Mesothelial cell of epicardium (in vitro differentiated cells): Measurements from ENCODE around the gene DOCK4. TPM values are rescaled to one million over a fixed set of nuclear protein-coding genes. Genes with fewer than 3 reads are reported as not detected.

Experiments
- DNase-seq, 2 experiments: peaks; one replicate each; pipeline ENCODE4 v3.0.0; 2021; ENCODE audit warnings: low spot score in 2 of 2; ENCODE audit not compliant: unreplicated experiment in 2 of 2
- H3K27ac Mint-ChIP-seq: 2 replicates; pipeline ENCODE4 v1.8.0; 2021; ENCODE audit warnings: mixed read lengths
- H3K27me3 Mint-ChIP-seq: 2 replicates; pipeline ENCODE4 v1.8.0; 2021; ENCODE audit warnings: low read depth, mixed read lengths
- H3K36me3 Mint-ChIP-seq: 2 replicates; pipeline ENCODE4 v1.8.0; 2021; ENCODE audit warnings: mixed read lengths
- H3K4me1 Mint-ChIP-seq: 2 replicates; pipeline ENCODE4 v1.8.0; 2021; ENCODE audit warnings: mixed read lengths
- H3K4me3 Mint-ChIP-seq: 2 replicates; pipeline ENCODE4 v1.8.0; 2021; ENCODE audit warnings: mild to moderate bottlenecking, moderate library complexity, mixed read lengths
- H3K9me3 Mint-ChIP-seq: 2 replicates; pipeline ENCODE4 v1.8.0; 2021; ENCODE audit warnings: mixed read lengths
- total RNA-seq: library from RNA; stranded (reverse); gene quantifications from 3 replicates; pipeline ENCODE4 v1.2.1, GENCODE V29; 2021
- TF ChIP-seq, protein P1 (sequence below): fragments of 200-600 bp; sonication (generic); IDR thresholded peaks from one replicate; pipeline ENCODE4 v1.5.0; 2021; ENCODE audit warnings: antibody characterized with exemption; ENCODE audit not compliant: unreplicated experiment

The DOCK4 gene
- total RNA-seq, 1 donor from 2014 or later: 27.7 TPM

DNA sequence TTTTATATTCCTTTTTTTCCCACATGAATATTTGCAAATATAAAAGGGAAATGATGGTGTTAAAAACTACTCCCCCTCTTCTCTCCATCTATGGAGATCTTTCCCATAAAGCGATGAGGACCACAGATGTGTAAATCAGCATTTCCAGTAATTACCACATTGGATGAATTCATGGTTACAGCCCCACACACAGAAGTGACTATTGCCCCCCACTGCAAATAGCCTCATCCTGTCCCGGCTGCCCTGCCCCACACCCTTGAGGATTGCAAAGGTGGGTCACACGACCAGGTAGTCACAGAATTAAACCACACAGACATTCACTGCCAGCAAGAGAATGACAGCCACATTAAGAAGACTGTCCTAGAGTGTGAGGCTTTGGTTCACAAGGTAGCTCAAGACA is 145.1 kb downstream of the DOCK4 start:
- no peak for DNase-seq

DNA sequence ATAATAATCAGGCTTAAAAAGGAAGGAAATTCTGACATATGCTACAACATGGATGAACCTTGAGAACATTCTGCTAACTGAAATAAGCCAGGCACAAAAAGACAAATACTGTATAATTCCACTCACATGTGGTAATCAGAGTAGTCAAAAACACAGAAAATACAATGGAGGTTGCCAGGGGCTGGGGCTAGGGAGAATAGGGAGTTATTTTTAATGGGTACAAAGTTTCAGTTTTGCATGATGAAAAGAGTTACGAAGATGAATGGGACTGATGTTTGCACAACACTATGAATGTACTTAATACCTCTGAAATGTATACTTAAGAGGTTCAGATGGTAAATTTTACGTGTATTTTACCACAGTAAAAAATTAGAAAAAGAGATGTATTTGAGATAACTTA is 145.6 kb downstream of the DOCK4 start:
- Mint-ChIP-seq H3K4me1 (peaks cover 27% of the 10 kb centered on the region), H3K36me3 (no peaks in the 10 kb centered on the region), H3K27ac (no peak overlapping the region), H3K27me3 (no peaks in the 10 kb centered on the region), H3K4me3 (no peak overlapping the region), H3K9me3 (peaks cover 5% of the 10 kb centered on the region)
- TF ChIP-seq, protein P1, sequence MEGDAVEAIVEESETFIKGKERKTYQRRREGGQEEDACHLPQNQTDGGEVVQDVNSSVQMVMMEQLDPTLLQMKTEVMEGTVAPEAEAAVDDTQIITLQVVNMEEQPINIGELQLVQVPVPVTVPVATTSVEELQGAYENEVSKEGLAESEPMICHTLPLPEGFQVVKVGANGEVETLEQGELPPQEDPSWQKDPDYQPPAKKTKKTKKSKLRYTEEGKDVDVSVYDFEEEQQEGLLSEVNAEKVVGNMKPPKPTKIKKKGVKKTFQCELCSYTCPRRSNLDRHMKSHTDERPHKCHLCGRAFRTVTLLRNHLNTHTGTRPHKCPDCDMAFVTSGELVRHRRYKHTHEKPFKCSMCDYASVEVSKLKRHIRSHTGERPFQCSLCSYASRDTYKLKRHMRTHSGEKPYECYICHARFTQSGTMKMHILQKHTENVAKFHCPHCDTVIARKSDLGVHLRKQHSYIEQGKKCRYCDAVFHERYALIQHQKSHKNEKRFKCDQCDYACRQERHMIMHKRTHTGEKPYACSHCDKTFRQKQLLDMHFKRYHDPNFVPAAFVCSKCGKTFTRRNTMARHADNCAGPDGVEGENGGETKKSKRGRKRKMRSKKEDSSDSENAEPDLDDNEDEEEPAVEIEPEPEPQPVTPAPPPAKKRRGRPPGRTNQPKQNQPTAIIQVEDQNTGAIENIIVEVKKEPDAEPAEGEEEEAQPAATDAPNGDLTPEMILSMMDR: no peak
- DNase-seq: no peak

More for the DNA sequence above, 145.1 kb downstream of the DOCK4 start:
- Mint-ChIP-seq H3K4me1 (peaks cover 27% of the 10 kb centered on the region), H3K9me3 (peaks cover 5% of the 10 kb centered on the region), H3K27me3 (no peaks in the 10 kb centered on the region), H3K36me3 (no peaks in the 10 kb centered on the region), H3K4me3 (no peak overlapping the region), H3K27ac (peak overlapping the region; percentile 56)
- TF ChIP-seq, protein P1: no peak

DNA sequence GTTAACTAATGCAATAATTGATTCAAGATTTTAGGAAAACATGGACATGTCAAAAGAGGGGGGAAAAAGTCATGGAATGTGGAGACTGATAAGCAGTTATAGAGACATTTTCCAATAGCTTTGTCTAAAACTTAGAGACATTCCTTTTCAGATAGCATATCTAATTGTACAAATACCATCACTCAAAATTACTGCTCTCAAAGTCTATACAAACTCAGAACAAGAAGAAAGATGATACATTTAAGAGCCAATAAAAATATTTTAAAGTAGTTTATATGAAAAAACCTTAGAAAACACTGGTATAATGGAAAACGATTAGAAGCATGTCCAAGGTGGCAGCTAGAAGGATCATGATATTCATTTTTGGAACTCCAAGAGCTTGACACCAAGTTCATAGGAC is 146.5 kb downstream of the DOCK4 start:
- Mint-ChIP-seq H3K9me3 (peaks cover 5% of the 10 kb centered on the region), H3K4me3 (no peak overlapping the region), H3K4me1 (peaks cover 27% of the 10 kb centered on the region), H3K36me3 (no peaks in the 10 kb centered on the region), H3K27ac (peak overlapping the region; percentile 47), H3K27me3 (no peaks in the 10 kb centered on the region)
- no peak for DNase-seq
- TF ChIP-seq, protein P1: no peak

DNA sequence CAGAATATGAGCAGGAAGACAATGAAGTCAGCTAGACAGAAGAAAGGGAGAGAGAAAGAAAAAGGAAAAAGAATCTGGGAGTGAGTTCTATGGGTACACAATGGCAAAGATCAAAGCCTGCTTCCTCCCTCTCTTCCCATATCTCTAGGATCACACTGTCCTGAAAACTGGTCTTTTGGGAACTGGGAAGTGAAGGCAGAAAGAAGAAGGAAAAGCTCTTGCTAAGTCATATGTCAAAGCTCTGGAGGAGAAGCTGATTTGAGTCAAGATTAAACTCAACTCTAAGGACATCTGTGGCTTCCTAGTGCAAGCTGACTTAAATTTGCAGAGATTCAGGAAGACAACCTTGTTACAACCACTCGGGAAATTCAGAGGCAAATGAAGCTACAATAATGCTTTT is 147.5 kb downstream of the DOCK4 start:
- TF ChIP-seq, protein P1: no peak
- no peaks in the 10 kb centered on the region for H3K27me3 Mint-ChIP-seq
- H3K27ac Mint-ChIP-seq: no peak overlapping the region
- H3K4me3 Mint-ChIP-seq: no peak overlapping the region
- H3K36me3 Mint-ChIP-seq: no peaks in the 10 kb centered on the region
- no peak for DNase-seq
- H3K4me1 Mint-ChIP-seq: peaks cover 27% of the 10 kb centered on the region
- peaks cover 5% of the 10 kb centered on the region for H3K9me3 Mint-ChIP-seq

DNA sequence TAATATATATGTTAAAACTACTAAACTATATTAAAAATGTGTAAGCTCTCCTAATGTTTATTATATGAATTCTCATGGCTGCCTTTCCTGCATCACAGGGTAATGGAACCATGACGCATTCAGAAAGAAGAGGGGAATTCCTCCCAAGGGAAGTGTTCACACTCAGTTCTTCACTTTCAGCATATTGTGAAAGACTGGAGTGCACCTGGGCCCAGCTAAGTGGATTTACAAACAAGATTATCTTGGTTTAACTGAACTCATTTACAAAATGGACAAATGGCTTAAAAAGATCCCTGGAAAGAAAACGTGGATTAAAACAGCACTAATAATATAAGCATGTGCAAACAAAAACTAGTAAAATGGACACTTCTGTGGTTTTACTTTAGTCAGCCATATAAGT is 149.8 kb downstream of the DOCK4 start:
- H3K4me3 Mint-ChIP-seq: no peak overlapping the region
- DNase-seq: no peak
- TF ChIP-seq, protein P1: no peak
- H3K9me3 Mint-ChIP-seq: peaks cover 5% of the 10 kb centered on the region
- no peaks in the 10 kb centered on the region for H3K36me3 Mint-ChIP-seq
- H3K4me1 Mint-ChIP-seq: peaks cover 39% of the 10 kb centered on the region
- H3K27ac Mint-ChIP-seq: peak overlapping the region; percentile 13
- H3K27me3 Mint-ChIP-seq: no peaks in the 10 kb centered on the region

DNA sequence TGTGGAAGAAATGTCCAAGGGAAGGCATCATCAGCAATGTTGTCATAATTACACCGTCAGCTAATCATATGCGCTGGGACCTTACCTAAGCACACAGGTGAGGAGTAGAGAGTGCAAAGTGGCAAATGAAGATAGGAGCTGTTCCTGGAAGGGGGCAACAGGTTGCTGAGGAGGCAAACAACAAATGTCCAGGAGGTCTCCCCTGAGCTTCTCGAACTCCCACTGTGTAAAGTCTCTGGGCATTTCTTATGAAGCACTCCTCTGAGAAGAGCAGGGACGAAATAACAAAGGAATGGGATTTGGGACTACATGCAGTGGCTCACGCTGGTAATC is 152.5 kb downstream of the DOCK4 start:
- TF ChIP-seq, protein P1: no peak
- no peak for DNase-seq
- Mint-ChIP-seq H3K4me1 (peaks cover 35% of the 10 kb centered on the region), H3K27ac (no peak overlapping the region), H3K36me3 (no peaks in the 10 kb centered on the region), H3K27me3 (no peaks in the 10 kb centered on the region), H3K4me3 (no peak overlapping the region), H3K9me3 (no peaks in the 10 kb centered on the region)
